ENCODE measurements around the gene POLD2.

The POLD2 gene

DNA sequence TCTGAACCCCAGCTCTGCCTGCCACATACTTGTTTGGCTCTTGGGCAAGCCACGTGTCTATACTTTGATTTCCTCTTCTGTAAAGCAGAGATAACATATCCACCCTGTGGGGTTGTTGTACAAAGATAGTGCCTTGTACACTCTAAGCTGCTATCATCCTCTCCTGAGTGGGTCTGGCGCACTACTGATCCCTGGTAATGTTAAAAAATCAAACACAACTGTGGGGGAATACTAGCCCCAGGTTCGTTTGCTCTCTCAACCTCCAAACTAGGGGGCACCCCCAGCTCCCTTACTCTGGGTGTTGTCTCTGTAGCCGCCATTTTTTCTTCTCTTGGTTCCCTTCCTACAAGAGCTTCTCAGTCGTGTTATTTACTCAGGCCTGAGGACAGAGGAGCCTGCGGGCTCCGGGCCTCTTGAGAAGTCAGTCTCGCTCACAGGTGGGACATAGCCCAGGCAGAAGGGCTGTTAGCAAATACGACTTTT lies 42.0 kb downstream of the POLD2 start:
- DNase-seq (ENCODE audit: low read depth): no peak
- TF ChIP-seq, protein P1, sequence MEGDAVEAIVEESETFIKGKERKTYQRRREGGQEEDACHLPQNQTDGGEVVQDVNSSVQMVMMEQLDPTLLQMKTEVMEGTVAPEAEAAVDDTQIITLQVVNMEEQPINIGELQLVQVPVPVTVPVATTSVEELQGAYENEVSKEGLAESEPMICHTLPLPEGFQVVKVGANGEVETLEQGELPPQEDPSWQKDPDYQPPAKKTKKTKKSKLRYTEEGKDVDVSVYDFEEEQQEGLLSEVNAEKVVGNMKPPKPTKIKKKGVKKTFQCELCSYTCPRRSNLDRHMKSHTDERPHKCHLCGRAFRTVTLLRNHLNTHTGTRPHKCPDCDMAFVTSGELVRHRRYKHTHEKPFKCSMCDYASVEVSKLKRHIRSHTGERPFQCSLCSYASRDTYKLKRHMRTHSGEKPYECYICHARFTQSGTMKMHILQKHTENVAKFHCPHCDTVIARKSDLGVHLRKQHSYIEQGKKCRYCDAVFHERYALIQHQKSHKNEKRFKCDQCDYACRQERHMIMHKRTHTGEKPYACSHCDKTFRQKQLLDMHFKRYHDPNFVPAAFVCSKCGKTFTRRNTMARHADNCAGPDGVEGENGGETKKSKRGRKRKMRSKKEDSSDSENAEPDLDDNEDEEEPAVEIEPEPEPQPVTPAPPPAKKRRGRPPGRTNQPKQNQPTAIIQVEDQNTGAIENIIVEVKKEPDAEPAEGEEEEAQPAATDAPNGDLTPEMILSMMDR (IDR thresholded peaks at IDR 0.05; ENCODE audit: low read depth, low read length, missing control alignments): no peak
- peak overlapping the region; percentile 71 for H3K4me3 ChIP-seq (ENCODE audit: low read depth, low read length)

DNA sequence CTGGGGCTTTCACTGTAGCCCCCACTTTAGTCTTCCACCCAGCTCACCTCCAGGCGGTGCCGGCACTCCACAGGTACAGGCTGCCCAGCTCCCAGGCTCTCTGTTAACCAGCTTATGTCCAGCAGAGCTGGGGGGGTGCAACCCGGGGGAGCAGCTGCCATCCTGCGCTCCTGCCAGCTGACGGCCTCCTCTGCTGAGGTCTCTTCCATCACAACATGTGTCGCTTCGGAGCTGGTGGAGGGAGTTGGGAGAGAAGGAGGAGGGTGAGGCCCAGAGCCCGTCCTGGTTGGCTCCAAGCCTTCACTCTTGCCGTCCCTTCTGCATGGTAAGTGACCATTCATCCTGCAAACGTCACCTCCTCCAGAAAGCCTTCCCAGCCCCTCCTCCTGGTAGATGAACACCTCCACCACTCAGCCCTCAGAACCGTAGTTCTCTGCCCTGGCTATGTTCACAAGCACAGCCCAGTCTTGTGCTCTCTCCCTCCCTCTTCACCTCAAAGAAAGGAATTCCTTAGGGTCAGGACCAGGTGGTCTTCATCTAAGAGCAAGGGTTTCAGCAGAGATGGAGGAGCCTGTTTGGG lies 42.6 kb downstream of the POLD2 start:
- peak overlapping the region; percentile 71 for H3K4me3 ChIP-seq (ENCODE audit: low read depth, low read length)
- TF ChIP-seq, protein P1 (IDR thresholded peaks at IDR 0.05; ENCODE audit: low read depth, low read length, missing control alignments): no peak
- no peak for DNase-seq (ENCODE audit: low read depth)

DNA sequence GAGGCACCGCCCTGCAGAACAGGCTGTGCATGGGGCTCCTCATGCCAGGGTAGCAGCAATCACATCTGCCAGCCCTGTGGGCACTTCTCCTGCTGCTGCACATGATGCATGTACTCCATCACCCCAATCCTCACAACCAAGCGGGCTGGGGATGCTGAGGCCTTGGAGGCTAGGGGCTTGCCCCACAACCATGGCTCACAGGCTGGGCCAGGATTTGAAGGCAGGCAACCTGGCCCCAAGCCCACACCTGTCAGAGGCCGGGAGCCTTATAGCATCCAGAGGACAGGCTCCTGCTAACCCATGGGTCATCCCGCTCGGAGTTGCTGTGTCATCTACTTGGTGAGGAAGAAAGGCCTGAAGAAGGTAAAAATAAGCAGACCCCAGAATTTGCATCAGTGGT lies 43.2 kb downstream of the POLD2 start:
- no peak for DNase-seq (ENCODE audit: low read depth)
- H3K4me3 ChIP-seq (ENCODE audit: low read depth, low read length): no peak overlapping the region
- TF ChIP-seq, protein P1 (IDR thresholded peaks at IDR 0.05; ENCODE audit: low read depth, low read length, missing control alignments): no peak

DNA sequence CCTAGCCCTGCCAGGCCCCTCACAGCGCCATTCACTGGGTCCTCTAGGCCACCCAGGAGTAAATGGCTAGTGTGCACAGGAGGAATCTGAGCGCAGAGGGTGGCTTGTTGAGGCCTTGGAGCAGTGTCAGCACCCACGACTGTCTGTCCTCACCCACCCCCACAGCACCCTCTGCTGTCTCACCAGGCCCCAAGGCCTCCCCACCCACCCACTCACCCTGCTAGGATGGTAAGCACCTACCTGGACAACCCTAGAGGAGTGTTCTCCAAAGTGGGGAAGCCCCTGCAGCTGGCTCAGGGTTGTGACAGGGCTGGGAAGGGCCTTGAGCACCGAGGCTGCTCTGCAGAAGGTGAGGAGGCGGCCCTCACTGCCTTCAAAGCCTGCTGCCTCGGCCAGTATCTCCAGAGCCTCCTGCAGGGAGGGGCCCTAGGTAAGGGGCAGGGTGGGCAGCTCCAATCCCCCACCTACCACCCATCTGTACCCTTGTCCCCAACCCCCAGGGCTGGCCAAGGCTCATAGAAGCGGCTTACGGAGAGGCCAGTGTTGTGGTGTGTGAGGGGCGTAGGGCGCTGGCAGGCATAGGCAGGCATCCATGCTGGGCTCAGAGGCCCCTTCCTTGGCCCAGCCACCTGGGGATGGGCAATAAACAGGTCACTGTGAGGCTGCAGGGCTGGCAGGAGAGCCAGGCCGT lies 43.9 kb downstream of the POLD2 start:
- DNase-seq (ENCODE audit: low read depth): no peak
- H3K4me3 ChIP-seq (ENCODE audit: low read depth, low read length): no peak overlapping the region

DNA sequence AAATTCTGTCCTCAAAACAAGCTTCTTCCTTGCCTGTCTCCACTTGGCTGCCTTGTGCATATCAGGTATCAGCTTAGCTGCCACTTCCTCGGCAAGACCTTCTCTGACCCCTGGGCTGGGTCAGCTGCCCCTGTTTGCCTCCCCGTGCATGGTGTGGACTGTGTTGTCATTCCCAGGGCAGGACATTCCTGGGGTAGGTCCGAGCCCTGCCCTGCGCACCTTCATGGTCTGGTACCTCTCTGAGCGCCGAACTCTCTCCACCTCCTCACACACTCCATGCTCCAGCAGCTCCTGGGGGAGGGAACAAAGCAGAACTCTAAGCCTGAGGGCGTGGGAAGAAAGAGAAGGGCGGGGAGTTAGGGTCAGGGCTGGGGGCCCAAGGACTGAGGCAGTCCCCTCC lies 44.8 kb downstream of the POLD2 start:
- DNase-seq (ENCODE audit: low read depth): no peak
- H3K4me3 ChIP-seq (ENCODE audit: low read depth, low read length): no peak overlapping the region
- TF ChIP-seq, protein P1 (IDR thresholded peaks at IDR 0.05; ENCODE audit: low read depth, low read length, missing control alignments): no peak

More for the DNA sequence above, 43.9 kb downstream of the POLD2 start:
- TF ChIP-seq, protein P1 (IDR thresholded peaks at IDR 0.05; ENCODE audit: low read depth, low read length, missing control alignments): no peak

DNA sequence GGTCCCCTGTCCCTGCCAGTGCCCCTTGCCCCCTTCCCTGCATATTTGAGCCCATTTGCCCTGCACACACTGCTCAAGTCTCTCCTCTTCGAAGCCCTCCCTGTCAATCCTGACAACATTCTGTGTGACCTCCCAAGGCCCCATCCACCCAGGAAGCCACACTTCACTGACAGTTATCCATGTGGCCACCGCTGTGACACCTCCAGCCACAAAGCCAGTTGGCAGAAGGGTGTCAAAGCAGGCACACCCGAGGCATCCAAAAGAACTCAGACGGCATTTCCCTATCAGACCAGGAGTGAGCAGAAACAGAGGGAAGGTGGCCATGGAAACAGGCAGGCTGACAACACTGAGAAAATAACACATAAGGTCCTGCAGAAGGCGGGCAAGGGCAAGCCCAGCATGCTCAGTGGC lies 45.7 kb downstream of the POLD2 start:
- TF ChIP-seq, protein P1 (IDR thresholded peaks at IDR 0.05; ENCODE audit: low read depth, low read length, missing control alignments): no peak
- no peak for DNase-seq (ENCODE audit: low read depth)
- H3K4me3 ChIP-seq (ENCODE audit: low read depth, low read length): no peak overlapping the region

All from GM12864 (cell line).